Stimulated activated CD8-positive, alpha-beta memory T cell treated with anti-CD3 and anti-CD28 coated beads, Interleukin-7, amount 100 ng/mL, for 48 hours (primary cell): ENCODE measurements around the gene KDM3A.
"Not testable (repeated sequence)": the region's sequence is repeated elsewhere in the genome, so short reads cannot be mapped to it uniquely, and the experiment has no call there.

ENCODE experiments used
- DNase-seq, 2 donors: peaks; one replicate each; pipeline ENCODE4 v3.0.0-alpha.2; 2020; ENCODE audit warnings: low read depth in 1 of 2; ENCODE audit errors: extremely low read depth in 1 of 2

Gene KDM3A

GRCh38 chr2:86476918-86477317 is 35.7 kb downstream of the KDM3A start:
- DNase-seq: no peak

- no peak for DNase-seq
Measured at GRCh38 chr2:86477349-86477748, 36.2 kb downstream of the KDM3A start.

- DNase-seq: no peak
Measured at GRCh38 chr2:86480105-86480504, 38.9 kb downstream of the KDM3A start.

GRCh38 chr2:86482034-86482433 is 40.9 kb downstream of the KDM3A start:
- DNase-seq: no peak

- no peak for DNase-seq
Measured at GRCh38 chr2:86484385-86484784, 43.2 kb downstream of the KDM3A start.

- DNase-seq: no peak
Measured at GRCh38 chr2:86485103-86485502, 43.9 kb downstream of the KDM3A start.

GRCh38 chr2:86485802-86486201 is 44.6 kb downstream of the KDM3A start:
- DNase-seq: no peak

- DNase-seq: no peak
Measured at GRCh38 chr2:86487062-86487461, 45.9 kb downstream of the KDM3A start.

GRCh38 chr2:86488561-86489250 is 47.5 kb downstream of the KDM3A start:
- DNase-seq: no peak

GRCh38 chr2:86489542-86489941 is 48.4 kb downstream of the KDM3A start:
- DNase-seq: no peak

GRCh38 chr2:86490245-86490644 is 49.1 kb downstream of the KDM3A start:
- DNase-seq: no peak

GRCh38 chr2:86491088-86491487 is 49.9 kb downstream of the KDM3A start:
- no peak for DNase-seq

GRCh38 chr2:86492048-86492453 is 50.9 kb downstream of the KDM3A start:
- DNase-seq: no peak

GRCh38 chr2:86496391-86496790 is 55.2 kb downstream of the KDM3A start:
- DNase-seq: not testable (repeated sequence)

GRCh38 chr2:86498468-86499260 is 57.5 kb downstream of the KDM3A start:
- no peak for DNase-seq

GRCh38 chr2:86499326-86499725 is 58.2 kb downstream of the KDM3A start:
- DNase-seq: no peak

GRCh38 chr2:86500325-86501083 is 59.3 kb downstream of the KDM3A start:
- no peak for DNase-seq

GRCh38 chr2:86507600-86507999 is 66.4 kb downstream of the KDM3A start:
- DNase-seq: no peak

- DNase-seq: no peak
Measured at GRCh38 chr2:86510436-86510933, 69.3 kb downstream of the KDM3A start.

- no peak for DNase-seq
Measured at GRCh38 chr2:86512034-86512433, 70.9 kb downstream of the KDM3A start.

GRCh38 chr2:86512892-86513291 is 71.7 kb downstream of the KDM3A start:
- DNase-seq: no peak
